IMR-90 (cell line): ENCODE data around the gene ARHGAP21. TPM values are rescaled to one million over a fixed set of nuclear protein-coding genes. Genes with fewer than 3 reads are reported as not detected.

Source experiments
- ATAC-seq: fragments of 200-7000 bp; cut with Tn5 transposase; 2 replicates; pipeline ENCODE4 v1.9.1; 2020; ENCODE audit warnings: low read depth, mild to moderate bottlenecking, moderate library complexity
- BruUV-seq: library from RNA; stranded (reverse); fragments of 400-500 nt; replicated peaks from 2 replicates; lab custom pipeline; 2021; lab: Mats Ljungman, UMichigan
- CTCF ChIA-PET: fragments of 300-600 bp; formaldehyde crosslinking; extraction: SDS; loops from one replicate; lab custom pipeline; 2021; ENCODE audit warnings: antibody characterized with exemption; lab: Yijun Ruan, JAX
- POLR2A ChIA-PET: fragments of 300-600 bp; sonication (Branson Sonifier 250); formaldehyde crosslinking; loops from one replicate; lab custom pipeline; 2022; ENCODE audit warnings: antibody characterized with exemption; ENCODE audit not compliant: unreplicated experiment; lab: Charles Lee
- DNase-seq: peaks from one replicate; pipeline ENCODE4 v3.0.0; 2013
- H2AFZ ChIP-seq: replicated peaks from 2 replicates; pipeline ENCODE3; 2013; ENCODE audit warnings: low read length, mild to moderate bottlenecking; ENCODE audit not compliant: poor library complexity
- H2AK5ac ChIP-seq: 2 replicates; pipeline ENCODE4 v1.6.1; 2013; ENCODE audit warnings: low read depth, low read length, inconsistent platforms
- H2AK9ac ChIP-seq: replicated peaks from 2 replicates; pipeline ENCODE3; 2013; ENCODE audit warnings: mild to moderate bottlenecking, low read depth, low read length, moderate library complexity; ENCODE audit not compliant: poor library complexity
- H2BK120ac ChIP-seq: 2 replicates; pipeline ENCODE4 v1.6.1; 2013; ENCODE audit warnings: low read depth, low read length, inconsistent platforms
- H2BK15ac ChIP-seq: 3 replicates; pipeline ENCODE4 v1.6.1; 2013; ENCODE audit warnings: low read depth, low read length, inconsistent platforms
- H2BK20ac ChIP-seq: 2 replicates; pipeline ENCODE4 v1.6.1; 2013; ENCODE audit warnings: low read depth, mild to moderate bottlenecking, inconsistent platforms, low read length, moderate library complexity
- H2BK5ac ChIP-seq: 2 replicates; pipeline ENCODE4 v1.6.1; 2013; ENCODE audit warnings: mild to moderate bottlenecking, low read depth, low read length, inconsistent platforms; ENCODE audit not compliant: poor library complexity, severe bottlenecking
- H3K14ac ChIP-seq: replicated peaks from 2 replicates; pipeline ENCODE4 v1.6.1; 2013; ENCODE audit warnings: low read depth, low read length, inconsistent platforms
- H3K18ac ChIP-seq: 2 replicates; pipeline ENCODE4 v1.6.1; 2013; ENCODE audit warnings: low read depth, low read length, control low read depth
- H3K23ac ChIP-seq: 2 replicates; pipeline ENCODE4 v1.6.1; 2013; ENCODE audit warnings: low read depth, low read length, inconsistent platforms
- H3K27ac ChIP-seq: 2 replicates; pipeline ENCODE4 v1.5.1; 2013; ENCODE audit warnings: mild to moderate bottlenecking, control low read depth, low read length; ENCODE audit not compliant: insufficient read depth
- H3K27me3 ChIP-seq: 2 replicates; pipeline ENCODE4 v1.6.1; 2013; ENCODE audit warnings: low read length; ENCODE audit not compliant: control insufficient read depth, insufficient read depth
- H3K36me3 ChIP-seq: 2 replicates; pipeline ENCODE4 v1.6.1; 2013; ENCODE audit warnings: low read length, mixed read lengths; ENCODE audit not compliant: control insufficient read depth, insufficient read depth
- H3K4ac ChIP-seq: 2 replicates; pipeline ENCODE4 v1.6.1; 2013; ENCODE audit warnings: low read depth, low read length, inconsistent platforms
- H3K4me1 ChIP-seq: 2 replicates; pipeline ENCODE4 v1.6.1; 2013; ENCODE audit warnings: low read length, mixed read lengths; ENCODE audit not compliant: control insufficient read depth, insufficient read depth
- H3K4me2 ChIP-seq: 2 replicates; pipeline ENCODE4 v1.6.1; 2013; ENCODE audit warnings: low read depth, mild to moderate bottlenecking, control low read depth, low read length, moderate library complexity
- H3K4me3 ChIP-seq: 2 replicates; pipeline ENCODE4 v1.5.1; 2013; ENCODE audit warnings: low read depth, mild to moderate bottlenecking, control low read depth, low read length, moderate library complexity; ENCODE audit not compliant: insufficient read depth
- H3K56ac ChIP-seq: 2 replicates; pipeline ENCODE4 v1.6.1; 2013; ENCODE audit warnings: low read length, inconsistent platforms; ENCODE audit not compliant: insufficient read depth; ENCODE audit errors: extremely low read depth
- H3K79me1 ChIP-seq, 2 experiments: 2 replicates each; pipeline ENCODE4 v1.6.1; 2013; ENCODE audit warnings: low read length in 2 of 2, inconsistent platforms in 1 of 2, low read depth in 1 of 2
- H3K9ac ChIP-seq: 2 replicates; pipeline ENCODE4 v1.6.1; 2013; ENCODE audit warnings: low read depth, low read length, control low read depth
- H3K9me1 ChIP-seq: 2 replicates; pipeline ENCODE4 v1.6.1; 2013; ENCODE audit warnings: low read length, inconsistent platforms; ENCODE audit not compliant: insufficient read depth
- H3K9me3 ChIP-seq: 2 replicates; pipeline ENCODE4 v1.6.1; 2013; ENCODE audit warnings: low read length; ENCODE audit not compliant: control insufficient read depth, insufficient read depth
- H4K20me1 ChIP-seq: 2 replicates; pipeline ENCODE4 v1.6.1; 2013; ENCODE audit warnings: low read length, inconsistent platforms; ENCODE audit not compliant: insufficient read depth
- H4K5ac ChIP-seq: 2 replicates; pipeline ENCODE4 v1.6.1; 2013; ENCODE audit warnings: mild to moderate bottlenecking, low read depth, low read length, control low read depth
- H4K8ac ChIP-seq, 2 experiments: 2 replicates each; pipeline ENCODE4 v1.6.1; 2013; ENCODE audit warnings: low read depth in 2 of 2, low read length in 2 of 2, control low read depth in 1 of 2, inconsistent platforms in 1 of 2
- H4K91ac ChIP-seq: 2 replicates; pipeline ENCODE4 v1.6.1; 2013; ENCODE audit warnings: low read depth, low read length, inconsistent platforms; ENCODE audit not compliant: insufficient read depth
- CEBPB ChIP-seq: IDR thresholded peaks from 2 replicates; pipeline ENCODE4 v1.6.1; 2012; ENCODE audit warnings: low read depth, low read length, improper control_type of control experiment
- WGBS, 2 experiments: methylation state at CpG; one replicate each; pipeline versions ENCODE4 v1.1.5 to v1.1.7; 2013; ENCODE audit warnings: missing lambda C conversion rate in 2 of 2; ENCODE audit not compliant: insufficient read length in 1 of 2; ENCODE audit errors: extremely low coverage in 2 of 2; 5-methylcytosine and 5-hydroxymethylcytosine counted together
- dilution Hi-C: fragments of 300-500 bp; cut with HindIII; formaldehyde crosslinking; loops from one replicate; pipeline ENCODE4 v1.14.3; 2018; ENCODE audit warnings: low sequenced_read_pairs; ENCODE audit not compliant: unreplicated experiment
- in situ Hi-C: fragments of 300-500 bp; cut with MboI; formaldehyde crosslinking; loops from 3 replicates; pipeline ENCODE4 v1.14.3; 2019; ENCODE audit warnings: low sequenced_read_pairs, inconsistent platforms, mixed read lengths
- intact Hi-C: fragments of 100-400 bp; cut with micrococcal nuclease; formaldehyde crosslinking; loops from 2 replicates; pipeline ENCODE4 v1.10.0; 2022
- polyA plus RNA-seq, 3 experiments: library from polyadenylated mRNA; depleted of rRNA; stranded (reverse); fragments of >200 nt; gene quantifications; 2 replicates each; pipeline ENCODE4 v1.2.3, GENCODE V29; 2012; ENCODE audit warnings: low replicate concordance in 1 of 3
- total RNA-seq: library from RNA; depleted of rRNA; stranded (reverse); fragments of >200 nt; gene quantifications from 2 replicates; pipeline ENCODE4 v1.2.3, GENCODE V29; 2012
- TF ChIP-seq, protein P1 (sequence below): fragments of 150-350 bp; IDR thresholded peaks from 2 replicates; pipeline ENCODE4 v1.6.1; 2016; ENCODE audit warnings: low read depth, mild to moderate bottlenecking, low read length, moderate library complexity, borderline replicate concordance

The ARHGAP21 gene
- total and polyA plus RNA-seq, 2 of the 4 experiments (the other 2 are of a cell fraction), result 43.3 to 94.3 TPM

DNA sequence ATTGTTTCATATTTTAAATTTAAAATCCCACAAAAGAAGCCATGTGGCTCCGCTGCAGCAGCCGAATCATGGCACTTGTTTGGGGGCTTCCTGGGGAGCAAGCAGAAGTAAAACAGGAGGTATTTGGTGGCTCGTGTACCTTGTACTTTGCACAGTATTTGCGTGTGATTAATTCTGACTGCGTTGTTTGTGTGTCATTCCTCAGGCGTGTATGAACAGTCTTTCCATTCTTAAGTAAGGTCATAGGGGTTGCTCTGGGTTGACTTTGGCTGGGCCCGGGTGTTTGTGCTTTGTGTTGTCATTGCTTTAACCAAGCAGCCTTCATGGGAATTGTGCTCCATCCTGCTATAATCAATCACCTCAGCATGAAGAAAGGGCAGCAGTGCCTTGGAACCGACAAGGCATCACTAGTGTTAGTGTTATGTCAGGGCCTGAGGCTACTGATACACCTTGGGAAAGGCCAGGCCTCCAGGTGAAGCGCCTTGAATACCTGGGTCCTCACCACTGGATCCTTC lies 182.4 kb downstream of the ARHGAP21 start:
- Histone ChIP-seq H2BK20ac (no peak overlapping the region), H2BK15ac (no peak overlapping the region), H3K36me3 (peaks cover 24% of the 10 kb centered on the region), H3K79me1 (no peaks in the 10 kb centered on the region), H2AK9ac (no peak overlapping the region), H3K18ac (no peak overlapping the region), H3K27ac (no peak overlapping the region), H4K5ac (no peak overlapping the region), H2AK5ac (no peak overlapping the region), H2BK120ac (no peak overlapping the region), H2AFZ (no peak overlapping the region), H3K56ac (no peak overlapping the region), H3K9me3 (no peaks in the 10 kb centered on the region), H4K8ac (no peak overlapping the region), H3K4me3 (no peak overlapping the region), H3K23ac (no peak overlapping the region), H3K14ac (no peak overlapping the region), H3K27me3 (no peaks in the 10 kb centered on the region), H3K9me1 (0 out of 2 replicates have a peak, but pooled peaks cover 3% of the 10 kb centered on the region), H4K20me1 (no peaks in the 10 kb centered on the region), H4K91ac (no peak overlapping the region), H2BK5ac (no peak overlapping the region), H3K9ac (no peak overlapping the region), H3K4me2 (no peak overlapping the region), H3K4me1 (no peaks in the 10 kb centered on the region), H3K4ac (no peak overlapping the region)
- CTCF ChIA-PET, result no interaction called here
- in situ Hi-C loops, result no loop called here
- DNase-seq, result no peak
- 50% methylated on average over 1 of the region's 9 CpGs; no CpG with 5 or more reads in 1 of the 2 experiments for WGBS, 2 experiments
- dilution Hi-C loops, result no loop called here
- POLR2A ChIA-PET, result no interaction called here
- intact Hi-C loops, result no loop called here
- TF ChIP-seq CEBPB, result no peak
- TF ChIP-seq, protein P1, sequence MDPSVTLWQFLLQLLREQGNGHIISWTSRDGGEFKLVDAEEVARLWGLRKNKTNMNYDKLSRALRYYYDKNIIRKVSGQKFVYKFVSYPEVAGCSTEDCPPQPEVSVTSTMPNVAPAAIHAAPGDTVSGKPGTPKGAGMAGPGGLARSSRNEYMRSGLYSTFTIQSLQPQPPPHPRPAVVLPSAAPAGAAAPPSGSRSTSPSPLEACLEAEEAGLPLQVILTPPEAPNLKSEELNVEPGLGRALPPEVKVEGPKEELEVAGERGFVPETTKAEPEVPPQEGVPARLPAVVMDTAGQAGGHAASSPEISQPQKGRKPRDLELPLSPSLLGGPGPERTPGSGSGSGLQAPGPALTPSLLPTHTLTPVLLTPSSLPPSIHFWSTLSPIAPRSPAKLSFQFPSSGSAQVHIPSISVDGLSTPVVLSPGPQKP, result no peak
- BruUV-seq, result no TSS peak
- ATAC-seq, result no peak
